RKO (cell line): ENCODE measurements around the gene KCNJ10.
"Not testable (repeated sequence)": the region's sequence is repeated elsewhere in the genome, so short reads cannot be mapped to it uniquely, and the experiment has no call there.

Experiments
- DNase-seq: peaks from one replicate; pipeline ENCODE4 v3.0.0-alpha.2; 2016; ENCODE audit warnings: low spot score

Gene KCNJ10

DNA sequence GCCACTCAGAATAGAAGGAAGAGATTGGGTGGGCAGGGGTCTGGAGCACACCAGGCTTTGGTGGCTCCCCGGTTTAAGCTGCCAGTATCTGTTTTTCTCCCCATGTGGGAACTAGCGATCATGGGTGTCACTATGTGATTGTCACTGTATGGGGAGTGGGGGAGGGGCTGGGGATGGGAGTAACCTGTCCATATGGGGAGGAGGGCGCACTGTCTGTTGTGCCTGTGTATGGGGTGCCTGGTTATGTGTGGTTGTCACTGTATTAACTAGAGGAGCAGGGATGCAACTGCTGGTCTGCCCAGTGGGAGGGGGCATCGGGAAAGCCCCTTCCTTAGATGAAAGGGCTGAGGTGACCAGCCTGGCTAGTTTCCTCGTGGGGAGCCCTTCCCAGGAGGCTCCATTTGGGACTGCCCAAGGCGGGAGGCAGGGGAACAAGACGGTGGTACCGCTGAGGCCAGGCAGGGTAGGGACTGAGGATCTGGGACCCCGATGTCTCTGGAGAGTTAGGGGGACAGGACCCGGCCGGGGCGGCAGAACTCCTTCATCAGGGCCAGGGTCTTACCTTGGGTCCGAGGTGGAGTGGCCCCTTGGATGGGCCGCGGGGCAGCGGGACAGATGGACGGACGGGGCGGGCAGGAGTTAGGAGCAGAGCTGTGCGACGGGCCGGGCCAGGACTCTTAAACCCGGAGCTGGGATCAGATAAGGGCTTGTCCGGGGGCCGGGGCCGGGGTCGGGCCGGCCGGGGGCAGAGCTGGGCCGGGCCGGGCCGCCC lies at the start of gene KCNJ10:
Gene KCNJ10 (minus strand): TSS at position 701 of the 772 bp plus-strand sequence. CDS start 27,628 bp downstream, outside the sequence.
- DNase-seq, result no peak

DNA sequence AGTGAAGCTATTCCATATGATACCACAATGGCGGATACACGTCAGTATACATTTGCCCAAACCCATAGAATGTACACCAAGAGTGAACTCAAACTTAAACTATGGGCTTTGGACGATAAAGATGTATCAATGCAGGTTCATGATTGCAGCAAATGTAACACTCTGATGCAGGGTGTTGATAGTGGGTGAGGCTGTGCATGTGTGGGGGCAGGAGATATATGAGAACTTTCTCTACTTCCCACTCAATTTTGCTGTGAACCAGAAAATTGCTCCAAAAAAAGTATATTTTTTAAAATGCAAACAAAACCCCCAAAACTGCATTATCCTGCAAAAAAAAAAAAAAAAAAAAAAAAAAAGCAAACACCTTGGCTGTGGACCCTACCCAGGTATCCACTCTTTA lies 49.0 kb upstream of the KCNJ10 start:
- DNase-seq, result no peak

DNA sequence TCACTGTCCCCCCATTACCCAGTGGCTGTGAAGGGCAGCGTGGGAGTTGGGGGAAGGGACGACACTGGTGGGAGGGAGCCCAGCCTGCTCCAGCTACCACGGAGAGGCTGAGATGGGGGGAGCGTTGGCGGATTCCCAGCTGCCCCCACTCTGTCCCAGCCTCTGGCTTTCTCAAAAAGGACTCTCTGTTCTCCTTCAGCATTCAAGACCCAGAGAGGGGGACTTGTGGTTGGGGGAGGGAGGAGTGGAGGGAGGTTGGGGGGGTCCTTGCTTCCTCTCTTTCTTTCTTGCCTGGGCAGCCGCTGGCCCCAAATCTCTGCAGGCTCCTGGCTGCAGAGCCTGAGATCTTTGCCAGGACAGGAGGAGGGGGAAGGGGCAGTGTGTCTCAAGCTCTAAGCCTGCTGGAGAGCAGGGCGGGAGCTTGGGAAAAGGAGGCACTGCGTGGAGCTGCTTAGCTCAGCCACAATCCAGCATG lies 47.8 kb upstream of the KCNJ10 start:
- no peak for DNase-seq

DNA sequence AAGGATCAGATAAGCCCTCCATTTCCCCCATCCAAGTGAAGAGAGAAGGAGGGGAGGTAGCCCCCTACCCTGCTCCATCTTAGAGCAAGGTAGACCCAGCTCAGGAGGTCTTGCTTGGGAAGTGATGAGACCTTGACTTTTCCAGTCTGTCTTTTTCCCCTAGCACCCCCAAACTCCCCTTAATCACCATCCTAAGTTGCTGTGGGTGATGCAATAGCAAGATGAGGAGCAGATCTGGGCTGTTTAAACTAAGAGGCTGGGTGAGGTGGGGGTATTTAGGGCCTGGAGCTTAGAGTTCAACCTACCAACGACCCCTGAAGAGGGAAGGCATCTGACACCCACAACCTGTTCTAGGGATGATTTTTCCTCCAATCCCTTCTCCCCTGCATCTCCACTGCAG lies 47.3 kb upstream of the KCNJ10 start:
- DNase-seq, result no peak

DNA sequence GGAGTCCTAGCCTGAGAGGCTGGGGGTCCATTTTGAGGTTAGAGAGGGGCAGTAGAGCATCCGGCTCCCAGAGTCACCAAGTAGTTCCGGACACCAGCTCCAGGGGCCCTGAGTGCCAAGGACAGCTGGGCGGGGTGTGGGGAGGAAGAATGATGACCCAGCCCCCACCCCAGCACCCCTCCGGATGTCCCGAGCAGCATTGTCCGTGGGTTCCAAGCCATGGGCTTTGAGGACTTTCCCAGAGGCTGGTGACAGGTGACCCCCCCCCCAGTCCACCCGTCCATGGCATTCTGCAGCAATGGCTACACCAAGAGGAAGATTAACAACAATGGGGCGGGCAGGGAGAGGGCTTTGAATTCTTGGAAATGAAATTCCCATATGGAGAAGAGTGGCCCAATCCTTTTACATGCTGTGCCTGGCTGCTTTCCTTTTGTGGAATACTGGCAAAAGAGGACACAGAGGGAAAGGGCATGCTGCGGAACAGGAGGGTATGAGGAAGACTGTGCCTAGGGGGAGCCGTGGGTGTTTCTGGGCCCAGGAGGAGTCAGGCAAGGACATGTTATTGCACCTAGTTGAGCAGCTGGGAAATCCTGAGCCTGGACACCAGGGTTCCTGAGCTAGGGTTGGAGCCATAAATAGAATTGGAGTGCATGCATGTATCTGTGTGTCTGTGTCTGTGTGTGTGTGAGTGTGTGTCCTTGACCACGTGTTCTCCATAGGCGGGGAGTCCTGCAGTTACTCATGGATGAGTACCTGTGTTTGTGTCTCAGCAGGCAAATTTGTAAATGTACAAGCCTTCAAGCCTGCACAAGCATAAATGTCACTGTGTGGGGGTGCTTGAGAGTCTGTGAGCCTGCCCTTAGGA lies 46.6 kb upstream of the KCNJ10 start:
- no peak for DNase-seq

DNA sequence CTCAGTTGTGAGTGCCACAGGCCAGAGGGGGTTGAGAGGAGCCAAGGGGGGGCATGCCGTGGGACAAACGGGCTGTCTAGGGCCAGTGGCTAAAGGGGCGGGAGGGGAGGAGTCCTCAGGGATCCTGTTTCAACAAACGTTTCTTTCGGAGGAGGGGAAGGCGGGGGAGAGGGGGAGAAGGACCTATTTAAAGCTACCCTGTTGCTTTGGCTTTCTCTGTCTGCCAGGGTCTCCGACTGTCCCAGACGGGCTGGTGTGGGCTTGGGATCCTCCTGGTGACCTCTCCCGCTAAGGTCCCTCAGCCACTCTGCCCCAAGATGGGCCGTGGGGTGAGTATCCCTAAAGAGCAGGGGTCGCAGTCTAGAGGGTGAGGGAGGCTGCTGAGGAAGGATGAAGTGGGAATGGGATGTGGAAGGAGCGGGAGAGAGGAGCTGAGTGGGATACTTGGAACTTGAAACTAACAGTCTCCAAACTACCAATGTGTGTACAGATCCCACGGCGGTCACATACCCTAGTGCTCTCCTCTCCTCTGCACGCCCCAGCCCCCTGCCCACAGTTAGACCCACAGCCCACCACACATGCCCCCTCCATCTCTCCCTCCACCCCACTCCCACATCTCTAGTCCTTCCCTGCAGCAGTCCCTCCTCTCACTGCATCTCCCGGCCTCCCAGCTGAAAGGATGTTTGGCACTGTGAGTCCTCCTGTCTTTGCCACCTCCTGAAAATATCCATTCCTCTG lies 45.8 kb upstream of the KCNJ10 start, which contains the start of gene ATP1A2:
Gene ATP1A2 (plus strand): TSS at position 215 of the 738 bp plus-strand sequence. CDS start 103 bp downstream, at position 318.
- no peak for DNase-seq

DNA sequence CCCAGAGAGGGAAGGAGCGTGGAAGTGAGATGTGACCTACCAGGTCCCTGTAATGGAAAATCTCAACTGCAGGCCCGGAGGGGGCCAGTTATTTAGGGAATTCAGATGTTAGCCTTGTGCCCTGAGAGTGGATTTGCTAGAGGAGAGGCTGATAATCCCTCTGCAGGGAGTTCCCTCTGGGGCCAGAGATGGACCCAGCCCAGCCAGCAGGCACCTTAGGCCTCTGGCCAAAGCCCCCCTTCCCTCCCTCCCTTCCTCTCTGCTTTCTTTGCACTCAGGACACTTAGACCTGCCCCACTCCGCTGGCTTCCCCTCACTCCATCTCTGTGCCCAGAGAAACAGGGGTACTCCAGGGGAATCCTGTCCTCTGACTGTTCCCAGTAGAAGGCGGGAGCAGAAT lies 44.1 kb upstream of the KCNJ10 start:
- DNase-seq, result no peak

DNA sequence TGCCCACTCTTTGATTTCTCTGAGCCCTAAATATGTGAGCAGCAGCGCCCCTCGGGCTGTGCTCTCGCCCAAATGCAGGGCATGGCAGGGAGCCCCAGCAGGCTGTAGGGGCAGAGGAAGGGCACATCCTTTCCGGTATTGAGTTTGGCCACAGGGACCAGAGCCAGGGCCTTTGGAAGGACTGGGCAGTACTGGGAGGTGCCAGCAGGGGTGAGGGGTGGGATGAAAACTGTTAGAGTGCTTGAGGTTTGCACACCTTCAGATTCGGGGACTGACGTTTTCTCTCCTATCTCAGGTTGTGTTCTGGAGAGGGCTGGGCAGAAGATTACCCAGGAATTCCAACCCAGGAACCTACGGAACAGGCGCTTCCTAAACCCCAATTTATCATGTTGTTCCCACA lies 43.4 kb upstream of the KCNJ10 start:
- DNase-seq, result no peak

DNA sequence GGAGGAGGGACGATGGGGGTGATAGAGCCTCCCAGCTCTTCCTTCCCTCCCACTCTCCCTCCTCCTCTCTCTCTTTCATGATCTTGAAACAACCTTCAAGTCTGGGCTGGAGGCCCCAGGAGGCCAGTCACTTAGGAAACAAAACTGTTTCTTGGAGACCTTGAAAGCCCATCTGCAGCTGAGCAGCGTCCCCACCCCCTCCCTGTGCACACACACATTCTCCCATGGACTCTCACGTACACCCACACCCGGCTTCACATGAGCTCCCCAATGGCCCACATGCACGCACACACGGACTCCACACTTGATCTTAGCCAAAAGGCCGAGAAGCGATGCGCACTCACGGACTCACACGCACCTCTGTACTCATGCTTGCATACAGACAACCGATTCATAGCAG lies 42.4 kb upstream of the KCNJ10 start:
- no peak for DNase-seq

DNA sequence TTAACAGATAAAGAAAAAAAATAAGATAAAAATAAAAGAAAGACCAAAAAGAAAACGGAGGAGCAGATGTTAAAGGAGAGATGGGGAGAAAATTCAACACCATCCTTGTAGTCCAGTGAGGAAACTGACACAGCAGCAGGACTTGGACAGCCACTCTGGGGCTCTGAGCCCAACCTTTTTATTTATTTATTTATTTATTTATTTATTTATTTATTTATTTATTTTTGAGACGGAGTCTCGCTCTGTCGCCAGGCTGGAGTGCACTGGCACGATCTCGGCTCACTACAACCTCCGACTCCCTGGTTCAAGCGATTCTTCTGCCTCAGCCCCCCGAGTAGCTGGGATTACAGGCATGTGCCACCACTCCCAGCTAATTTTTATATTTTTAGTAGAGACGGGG lies 41.5 kb upstream of the KCNJ10 start:
- not testable (repeated sequence) for DNase-seq

DNA sequence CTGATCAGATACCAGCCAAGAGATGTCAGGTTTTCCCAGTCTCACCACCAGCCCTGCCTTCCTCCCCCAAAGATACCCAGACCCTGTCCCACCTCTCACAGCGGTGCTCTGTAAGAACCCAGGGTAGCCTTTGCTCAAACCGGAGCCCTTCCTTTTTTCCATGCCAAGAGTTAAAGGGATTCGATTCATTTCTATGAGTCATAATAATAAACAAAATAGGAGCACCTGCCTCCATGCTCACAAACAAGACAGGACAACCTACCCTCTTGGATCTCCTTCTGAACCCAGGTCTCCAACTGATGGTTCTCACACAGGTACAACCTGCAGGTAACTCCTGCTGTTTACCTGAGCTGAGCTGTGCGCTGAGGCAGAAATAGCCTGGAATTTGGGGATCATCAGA lies 39.7 kb upstream of the KCNJ10 start:
- DNase-seq, result no peak

DNA sequence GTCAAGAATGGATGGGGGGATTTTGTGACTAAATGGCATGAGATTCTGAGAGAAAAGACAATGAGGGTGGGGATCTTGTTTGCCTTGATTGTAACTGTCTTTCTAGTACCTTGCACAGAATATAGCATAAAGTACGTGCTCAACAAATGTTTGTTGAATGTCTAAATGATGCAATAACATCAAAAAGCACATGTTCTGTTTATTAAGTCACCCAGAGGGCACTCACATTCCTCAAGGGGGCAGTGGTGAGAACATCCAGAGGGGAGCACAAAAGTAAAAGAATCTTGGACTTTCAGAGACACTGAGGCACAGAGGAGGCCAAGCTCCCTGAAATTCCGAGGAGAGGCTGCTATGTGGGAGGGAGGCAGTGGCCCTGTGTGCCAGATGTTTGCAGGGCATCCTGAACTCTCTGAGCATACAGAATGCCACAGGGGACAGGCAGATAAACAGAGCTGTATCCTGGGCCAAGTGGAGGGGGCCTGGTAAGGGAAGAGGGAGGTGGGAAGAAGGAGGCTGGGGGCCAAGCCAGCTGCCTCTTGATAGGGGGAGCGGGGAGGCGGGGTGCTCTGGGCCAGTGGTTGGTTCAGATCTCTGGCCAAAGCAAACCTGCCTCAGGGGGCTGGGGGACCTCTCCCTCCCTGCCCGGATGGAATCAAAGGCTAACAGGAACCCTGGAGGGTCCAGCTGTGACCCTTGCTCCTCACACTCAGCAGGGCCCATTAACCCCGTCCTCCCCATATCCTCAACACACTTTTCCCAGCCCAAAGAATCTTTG lies 39.1 kb upstream of the KCNJ10 start:
- peak; percentile 70 for DNase-seq

DNA sequence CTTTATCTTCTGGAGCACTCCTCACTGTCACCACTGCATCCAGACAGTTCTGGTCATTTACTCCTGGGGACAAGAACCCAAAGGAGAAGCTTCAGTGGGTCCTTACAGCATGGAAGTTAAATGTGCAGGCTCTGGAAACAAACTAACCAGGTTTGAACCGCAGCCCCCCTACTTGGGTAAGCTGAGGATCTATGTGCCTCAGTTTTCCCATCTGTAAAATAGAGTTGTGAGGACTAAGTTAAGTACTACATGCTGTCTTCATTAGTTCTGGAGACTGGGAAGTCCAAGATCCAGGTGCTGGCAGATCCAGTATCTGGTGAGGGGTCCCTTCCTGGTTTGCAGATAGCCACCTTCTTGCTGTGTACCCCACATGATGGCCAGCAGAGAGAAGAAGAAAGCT lies 37.6 kb upstream of the KCNJ10 start:
- DNase-seq, result no peak

DNA sequence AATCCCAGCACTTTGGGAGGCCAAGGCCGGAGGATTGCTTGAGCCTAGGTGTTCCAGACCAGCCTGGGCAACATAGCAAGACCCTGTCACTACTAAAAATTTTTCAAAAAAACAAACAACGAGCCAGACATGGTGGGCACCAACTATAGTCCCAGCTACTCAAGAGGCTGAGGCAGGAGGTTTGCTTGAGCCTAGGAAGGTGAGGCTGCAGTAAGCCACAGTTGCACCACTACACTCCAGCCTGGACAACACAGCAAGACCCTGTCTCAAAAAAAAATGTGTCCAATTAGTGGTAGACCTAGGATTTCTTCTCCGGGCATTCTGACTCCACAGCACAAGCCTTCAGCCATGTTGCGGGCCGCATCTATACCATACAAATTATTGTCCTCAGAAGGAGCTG lies 35.2 kb upstream of the KCNJ10 start:
- DNase-seq, result no peak

DNA sequence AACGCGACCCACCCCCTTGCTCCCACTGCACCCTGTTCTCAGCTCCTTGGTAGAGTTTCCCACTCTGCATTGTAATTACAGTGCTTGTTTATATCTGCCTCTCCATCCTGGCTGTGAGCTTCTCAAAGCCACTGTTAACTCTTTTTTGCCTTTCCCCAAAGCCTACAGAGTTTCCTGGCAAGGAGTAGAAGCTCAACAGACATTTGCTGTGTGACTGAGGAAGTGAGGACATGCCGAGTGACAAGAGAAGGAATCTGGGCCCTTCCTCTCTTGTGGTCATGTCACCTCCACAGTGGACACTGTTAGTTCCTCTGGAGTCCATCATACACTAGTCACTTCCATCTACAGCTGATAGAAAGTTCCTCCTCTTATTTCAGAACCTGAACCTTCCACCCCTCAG lies 34.5 kb upstream of the KCNJ10 start:
- no peak for DNase-seq

DNA sequence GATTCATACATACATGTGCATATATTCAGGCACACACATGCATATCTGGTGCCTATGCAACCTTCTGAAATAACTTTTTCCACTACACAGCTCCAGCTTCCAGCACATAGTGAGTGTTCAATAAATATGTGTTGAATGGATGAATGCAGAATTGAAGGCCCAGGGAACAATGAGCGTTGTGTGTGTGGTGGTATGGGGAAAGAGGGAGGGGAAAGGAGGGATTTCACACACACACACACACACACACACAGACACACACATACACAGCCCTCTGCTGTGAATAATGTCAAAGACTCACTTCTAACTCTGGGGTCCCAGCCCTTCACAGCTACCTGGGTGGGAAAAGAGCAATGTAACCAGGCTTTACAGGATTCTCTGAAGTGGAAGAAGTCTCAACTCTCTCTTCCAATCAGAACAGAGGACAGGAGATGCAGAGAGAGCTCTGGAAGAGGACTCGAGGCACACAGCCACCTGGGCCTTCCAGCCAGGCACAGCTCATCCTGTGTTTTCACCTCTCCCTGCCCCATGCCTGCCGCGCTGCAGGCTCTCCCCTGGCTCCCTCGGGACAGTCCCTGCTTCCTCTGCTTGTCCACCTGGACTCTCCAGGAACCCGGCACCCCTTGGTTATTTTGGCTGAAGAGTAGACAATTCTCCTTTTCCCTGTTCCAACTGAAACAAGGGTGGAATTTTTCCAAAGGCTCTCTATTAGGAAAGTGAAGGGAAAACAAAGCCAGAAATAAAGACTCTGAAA lies 33.9 kb upstream of the KCNJ10 start:
- DNase-seq, result no peak

DNA sequence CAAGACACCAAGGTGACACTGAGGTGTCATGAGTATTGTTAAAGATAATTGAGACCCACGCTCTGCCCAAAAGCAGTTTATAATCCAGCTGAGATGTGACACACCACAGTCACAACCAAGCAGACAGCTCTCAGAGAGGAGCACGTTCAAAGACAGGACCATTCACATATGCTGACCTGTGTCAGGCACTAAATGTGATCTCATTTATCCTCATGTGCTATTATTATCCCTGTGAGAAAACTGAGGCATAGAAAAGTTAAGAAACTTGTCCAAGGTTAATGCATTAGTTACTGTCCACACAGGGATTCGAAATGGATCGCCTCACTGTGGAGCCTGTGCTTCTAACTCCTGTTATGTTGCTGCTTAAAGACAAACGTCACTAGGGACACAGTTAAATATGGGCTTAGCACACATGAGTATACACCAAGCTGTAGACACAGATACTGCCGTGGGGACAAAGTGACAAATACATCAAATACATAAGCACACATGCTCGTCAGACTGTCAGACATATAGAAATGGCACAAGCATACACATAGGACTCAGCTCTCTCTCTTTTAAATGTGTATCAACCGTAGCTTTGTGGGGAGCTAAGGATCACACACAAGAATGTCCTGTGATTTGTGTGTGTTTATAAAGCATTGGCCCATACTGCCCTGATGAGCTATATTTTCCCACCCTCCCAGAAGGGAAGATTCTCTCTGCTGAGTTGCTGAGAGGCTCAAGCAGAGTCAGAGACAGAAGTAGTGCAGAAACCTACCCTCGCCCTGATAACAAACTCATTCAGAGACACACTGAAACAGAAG lies 32.0 kb upstream of the KCNJ10 start:
- DNase-seq, result no peak

DNA sequence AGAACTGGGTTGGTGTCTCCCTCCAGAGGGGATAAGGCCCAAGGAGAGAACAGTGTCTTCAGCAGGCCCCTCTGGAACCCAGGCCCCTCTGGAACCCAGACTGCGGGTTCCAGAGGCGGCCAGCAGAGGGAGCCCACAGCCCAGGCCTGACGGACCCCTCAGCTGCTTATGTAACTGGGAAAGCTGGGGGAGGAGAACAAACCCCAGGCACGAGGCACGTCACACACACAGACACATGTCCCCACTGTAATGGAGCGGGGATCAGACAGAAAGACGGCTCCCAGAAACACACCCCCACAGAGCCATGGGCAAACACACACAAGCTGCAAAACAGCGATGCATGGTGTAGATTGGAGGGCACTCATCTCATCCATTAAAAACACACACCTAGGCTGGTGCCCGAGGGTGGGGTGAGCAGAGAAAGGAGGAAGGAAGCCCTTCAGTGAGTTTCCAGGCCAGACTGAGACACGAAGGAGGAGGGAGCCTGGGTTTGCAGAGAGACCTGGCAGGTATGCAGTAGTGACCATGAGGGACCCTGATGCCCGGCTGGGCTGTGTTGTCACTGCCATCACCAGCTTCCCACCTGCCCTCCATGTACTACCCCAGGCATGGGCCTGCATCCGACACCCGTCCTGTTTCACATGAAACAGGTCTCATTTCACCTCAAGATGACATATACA lies 31.2 kb upstream of the KCNJ10 start:
- peak; percentile 77 for DNase-seq

DNA sequence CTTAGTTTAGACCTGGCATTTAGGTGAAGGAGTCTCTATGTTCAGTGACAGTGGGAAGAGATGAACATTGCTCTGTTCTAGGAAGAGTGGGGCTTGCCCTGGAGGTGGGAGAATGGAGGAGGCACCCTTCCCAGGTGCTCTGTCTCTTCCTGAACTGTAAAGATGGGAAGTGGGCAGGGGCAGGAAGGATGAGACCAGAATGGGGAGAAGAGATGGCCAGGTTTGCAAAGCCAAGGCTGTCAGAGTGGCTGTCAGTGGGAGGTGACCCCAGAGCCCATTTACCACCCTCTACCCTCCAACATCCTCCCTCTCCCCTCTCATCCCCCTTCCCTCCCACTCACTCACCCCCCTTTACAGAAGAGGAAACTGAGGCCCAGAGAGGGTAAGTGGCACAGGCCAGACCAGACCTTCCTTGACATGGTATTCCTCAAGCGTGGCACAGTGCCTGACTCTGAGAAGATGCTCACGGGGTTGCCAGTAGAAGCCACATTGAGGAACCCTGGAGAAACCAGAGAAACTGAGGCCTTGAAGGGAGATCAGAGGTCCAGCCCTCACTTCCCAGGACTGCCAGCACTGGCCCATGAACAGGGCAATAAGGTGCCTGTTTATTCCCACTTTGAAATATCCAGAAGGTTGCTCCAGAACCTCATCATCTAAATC lies 29.9 kb upstream of the KCNJ10 start:
- no peak for DNase-seq
